SKM-1 treated with dmso at 0.1 percent for 144 hours (cell line): ENCODE measurements around the gene TSR2.
"Not testable (repeated sequence)": the region's sequence is repeated elsewhere in the genome, so short reads cannot be mapped to it uniquely, and the experiment has no call there.

Experiments
- DNase-seq: peaks from one replicate; lab custom pipeline; 2025; ENCODE audit not compliant: unreplicated experiment; lab: John Stamatoyannopoulos, UW

Gene TSR2

DNA sequence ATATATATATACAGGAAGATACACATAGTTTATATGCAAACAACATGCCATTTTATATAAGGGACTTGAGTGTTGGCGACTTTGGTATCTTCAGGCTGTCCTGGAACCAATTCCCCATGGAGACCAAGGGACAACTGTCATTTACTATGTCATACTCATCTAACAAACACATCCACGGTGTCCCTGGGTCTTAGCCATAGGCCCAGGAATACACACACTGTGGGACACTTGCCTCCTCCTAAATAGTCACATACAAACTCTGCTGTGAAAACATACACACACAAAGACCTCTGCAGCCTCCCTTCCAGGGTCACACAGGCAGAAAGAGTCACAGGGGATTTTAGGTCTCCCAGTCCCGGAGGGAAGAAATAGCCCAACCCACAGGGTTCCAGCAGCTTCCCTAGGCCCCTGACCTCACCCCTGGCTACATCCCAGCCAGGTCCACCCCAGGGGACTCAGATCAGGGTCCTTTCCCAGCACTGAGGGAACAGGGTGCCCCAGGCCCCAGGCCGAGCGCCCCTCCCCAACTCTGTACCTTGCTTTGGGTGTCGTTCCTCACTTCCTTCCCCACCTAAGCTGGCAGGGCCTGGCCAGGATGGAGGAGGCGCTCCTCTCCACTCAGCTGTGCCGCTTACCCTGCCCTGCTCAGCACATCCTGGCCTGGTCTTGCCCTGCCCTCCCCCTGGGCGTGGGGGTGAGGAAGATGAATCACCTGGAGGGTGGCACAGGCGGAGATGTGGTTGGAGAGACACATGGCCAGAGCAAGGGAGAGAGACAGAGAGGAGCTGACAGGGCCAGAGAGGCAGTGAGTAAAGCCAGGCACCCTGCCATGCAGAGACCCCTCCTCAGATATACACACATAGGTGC lies 34.0 kb downstream of the TSR2 start:
- DNase-seq = no peak

DNA sequence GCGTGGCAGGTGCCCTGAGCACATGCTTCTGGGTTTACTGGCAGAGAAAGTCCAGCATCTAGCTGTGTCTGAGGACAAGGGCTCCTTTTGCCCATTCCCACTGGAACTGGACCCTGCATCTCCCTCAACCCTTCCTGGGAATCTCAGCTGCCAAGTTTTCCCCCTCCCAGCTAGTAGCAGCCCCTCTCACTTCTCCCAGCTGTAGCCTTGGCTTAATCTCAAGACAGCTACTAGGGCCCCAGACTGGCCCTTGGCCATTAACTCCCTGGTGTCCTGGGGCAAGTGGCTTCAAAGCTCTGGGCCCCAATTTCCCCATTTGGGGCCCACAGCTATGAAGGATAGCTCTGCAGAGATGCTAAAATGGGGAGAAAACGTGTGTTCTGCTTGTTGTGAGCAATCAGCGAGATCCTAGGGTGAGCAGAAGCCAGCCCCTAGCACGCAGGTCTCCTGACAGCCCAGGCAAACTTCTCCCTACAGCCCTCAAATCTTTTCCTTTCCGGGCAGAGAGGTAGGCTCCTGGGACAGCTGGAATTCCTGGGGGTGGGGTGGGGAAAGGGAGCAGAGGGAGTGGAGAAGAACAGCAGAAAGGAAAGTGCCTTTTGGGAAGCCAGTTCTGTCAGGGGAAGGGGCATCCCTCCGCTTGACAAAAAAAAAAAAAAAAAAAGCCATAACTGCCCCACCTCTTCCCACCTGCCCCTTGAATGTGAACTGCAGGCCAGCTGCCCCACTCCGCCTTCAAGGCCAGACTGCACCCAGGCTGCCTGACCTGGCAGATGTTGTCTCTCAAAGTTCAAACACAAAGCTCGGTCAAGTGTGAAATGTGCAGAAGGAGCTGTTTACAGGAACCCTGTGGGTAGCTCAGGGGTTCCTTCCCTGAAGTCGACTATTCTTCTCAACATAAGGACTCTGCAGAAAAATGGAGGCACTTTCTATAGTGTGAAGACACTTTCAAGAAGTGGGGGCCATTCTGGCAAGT lies 39.2 kb downstream of the TSR2 start:
- no peak for DNase-seq

DNA sequence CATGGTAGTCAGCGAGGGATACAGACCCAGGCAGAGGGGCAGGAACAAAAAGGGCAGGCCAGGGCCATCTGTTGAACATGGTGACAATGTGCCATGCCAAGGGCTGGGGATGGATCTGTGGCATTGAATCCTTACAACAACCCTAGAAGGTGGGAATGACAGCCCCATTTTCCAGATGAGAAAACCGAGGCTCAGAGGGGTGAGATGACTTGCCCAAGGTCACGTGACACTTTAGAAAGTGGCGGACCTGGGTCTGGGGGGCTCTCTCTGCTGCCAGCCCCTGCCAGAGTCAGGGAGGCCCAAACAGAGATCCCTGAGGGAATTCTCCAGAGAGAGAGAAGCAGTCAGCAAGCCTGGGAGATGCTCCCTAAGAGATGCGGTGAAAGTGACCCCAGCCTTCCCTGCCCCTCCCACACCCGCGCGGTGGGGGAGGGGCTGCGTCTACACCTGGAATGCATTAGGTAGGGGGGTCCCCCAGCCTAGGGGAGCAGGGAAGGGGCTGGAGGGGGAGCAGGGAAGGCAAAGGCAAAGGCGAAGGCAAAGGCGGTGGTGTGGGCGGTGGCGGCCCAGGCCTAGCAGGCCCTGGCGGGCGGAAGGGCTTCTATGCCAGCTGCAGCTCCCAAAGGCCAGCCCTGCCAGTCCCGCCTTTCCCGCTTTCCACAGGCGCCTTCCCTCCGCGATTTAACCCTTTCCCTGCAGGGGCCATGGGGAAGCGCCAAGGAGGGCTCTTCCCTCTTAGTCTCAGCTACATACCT lies 42.8 kb downstream of the TSR2 start:
- DNase-seq = no peak

DNA sequence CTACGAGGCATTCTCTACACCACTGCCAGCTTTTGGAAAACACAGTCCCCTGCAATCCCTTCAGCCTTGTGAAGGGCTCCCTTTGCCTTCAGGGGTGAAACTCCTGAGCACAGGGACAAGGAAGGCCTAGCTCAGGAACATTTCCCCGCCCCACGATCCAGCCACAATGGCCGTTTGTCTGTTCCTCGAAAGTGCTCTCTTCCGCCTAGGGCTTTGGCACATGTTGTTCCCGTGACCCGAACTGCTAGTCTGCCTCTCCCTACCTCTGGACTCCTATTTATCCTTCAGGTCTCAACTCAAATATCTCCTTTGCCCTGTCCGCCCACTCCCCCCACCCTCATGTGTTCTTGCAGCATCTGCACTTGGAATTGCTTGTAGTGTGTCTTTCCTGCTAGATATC lies 43.7 kb downstream of the TSR2 start:
- DNase-seq = no peak

DNA sequence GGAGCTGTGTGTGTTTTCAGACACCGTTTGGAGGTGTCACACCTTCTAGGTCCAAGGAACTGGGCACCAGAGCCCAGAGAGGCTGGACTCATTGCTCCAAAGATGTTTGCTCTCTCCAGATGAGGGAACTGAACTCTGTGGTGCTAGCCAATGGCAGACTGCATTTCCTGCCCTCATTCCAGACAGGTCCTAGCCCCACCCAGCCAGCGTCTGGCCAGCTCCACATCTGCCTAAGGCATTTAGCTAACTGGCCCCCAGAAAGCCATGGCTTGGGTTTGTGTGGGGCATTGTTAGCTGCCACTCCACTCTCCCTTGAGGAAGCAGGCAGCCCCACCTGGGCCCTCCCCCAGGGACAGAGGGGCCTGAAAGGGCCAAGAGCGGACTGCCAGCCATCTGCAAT lies 44.5 kb downstream of the TSR2 start:
- DNase-seq = no peak

DNA sequence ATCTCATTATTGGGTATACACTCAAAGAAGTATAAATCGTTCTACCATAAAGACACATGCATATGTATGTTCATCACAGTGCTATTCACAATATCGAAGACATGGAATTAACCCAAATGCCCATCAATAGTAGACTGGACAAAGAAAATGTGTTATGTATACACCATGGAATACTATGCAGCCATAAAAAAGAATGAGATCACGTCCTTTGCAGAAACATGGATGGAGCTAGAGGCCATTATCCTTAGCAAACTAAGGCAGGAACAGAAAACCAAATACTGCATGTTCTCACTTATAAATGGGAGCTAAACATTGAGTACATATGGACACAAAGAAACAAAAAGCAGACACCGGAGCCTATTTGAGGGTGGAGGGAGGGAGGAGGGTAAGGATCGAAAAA lies 49.6 kb downstream of the TSR2 start:
- not testable (repeated sequence) for DNase-seq

DNA sequence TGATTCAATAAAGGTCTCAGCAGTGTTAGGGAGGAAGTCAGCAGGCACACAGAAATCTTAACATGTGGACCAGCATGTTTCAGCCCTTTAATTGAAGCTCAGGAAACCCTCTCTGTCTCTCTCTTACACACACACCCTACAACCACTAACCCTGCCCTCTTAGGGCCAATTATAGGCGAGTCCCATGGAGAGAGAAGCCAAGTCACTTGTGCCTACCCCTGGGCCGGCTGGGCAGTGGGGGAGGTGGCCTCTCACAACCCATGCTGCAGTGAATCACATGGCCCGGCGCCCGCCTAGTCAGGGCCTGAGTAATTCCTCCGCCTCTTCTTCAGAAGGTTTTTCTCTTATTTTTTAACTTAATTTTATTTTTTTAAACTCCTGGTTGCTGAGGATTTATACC lies 52.1 kb downstream of the TSR2 start:
- DNase-seq = no peak

DNA sequence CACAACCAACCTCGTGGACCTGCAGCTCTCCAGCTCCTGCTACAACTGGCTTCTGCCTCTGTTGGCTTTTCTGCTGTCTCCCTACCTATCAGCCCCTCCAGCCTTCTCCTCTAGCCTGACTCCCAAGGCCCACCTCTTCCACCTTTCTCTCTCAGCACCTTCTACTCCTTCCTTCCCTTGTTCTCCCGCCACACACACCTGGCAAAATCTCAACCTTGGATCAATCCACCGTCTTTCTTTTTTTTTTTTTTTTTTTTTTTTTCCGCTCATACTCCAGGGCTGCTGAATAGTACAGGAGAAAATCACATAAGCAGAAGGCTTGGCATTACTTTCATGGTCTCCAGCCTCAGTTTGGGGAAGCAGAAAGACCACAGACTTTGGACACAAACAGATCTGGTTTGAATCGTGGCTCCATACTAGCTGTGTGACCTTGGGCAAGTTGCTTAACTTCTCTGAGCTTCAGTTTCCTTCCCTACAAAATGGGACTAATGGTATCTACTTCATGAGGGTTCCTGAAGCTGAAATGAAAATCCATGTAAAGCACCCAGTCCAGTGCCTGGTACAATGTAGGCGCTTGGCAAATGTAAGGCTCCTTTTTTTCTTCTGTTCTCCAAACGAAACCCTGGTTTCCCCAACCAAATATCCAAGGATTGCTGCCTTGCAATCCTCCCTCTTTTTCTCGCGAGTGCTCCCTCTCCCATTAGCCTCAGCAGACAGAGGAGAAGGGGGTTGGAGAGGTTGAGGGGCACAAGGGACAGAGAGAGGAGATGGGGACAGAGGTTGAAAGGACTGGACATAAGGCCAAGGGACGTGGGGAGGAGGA lies 54.2 kb downstream of the TSR2 start:
- no peak for DNase-seq
